Lower lobe of right lung (tissue), 2 donors: Measurements from ENCODE around the gene HNRNPR. TPM values are rescaled to one million over a fixed set of nuclear protein-coding genes. Genes with fewer than 3 reads are reported as not detected.

Experiments used
- ATAC-seq, 2 donors: fragments of 200-7000 bp; cut with Tn5 transposase; one replicate each; pipeline ENCODE4 v1.9.1; 2020 to 2022; ENCODE audit warnings: mild to moderate bottlenecking in 2 of 2, moderate library complexity in 2 of 2
- DNase-seq: peaks from one replicate; pipeline ENCODE4 v3.0.0-alpha.2; 2020
- H3K27ac ChIP-seq: fragments of 200-600 bp; one replicate; pipeline ENCODE4 v1.8.0; 2022
- H3K27me3 ChIP-seq: fragments of 200-600 bp; one replicate; pipeline ENCODE4 v1.8.0; 2022; ENCODE audit warnings: low read depth
- H3K36me3 ChIP-seq: fragments of 200-600 bp; one replicate; pipeline ENCODE4 v1.8.0; 2022; ENCODE audit warnings: mild to moderate bottlenecking
- H3K4me1 ChIP-seq: fragments of 200-600 bp; one replicate; pipeline ENCODE4 v1.8.0; 2022
- H3K4me3 ChIP-seq: fragments of 200-600 bp; one replicate; pipeline ENCODE4 v1.8.0; 2022; ENCODE audit warnings: mild to moderate bottlenecking
- H3K9me3 ChIP-seq: fragments of 200-600 bp; one replicate; pipeline ENCODE4 v1.8.0; 2022
- CTCF ChIP-seq: fragments of 200-600 bp; IDR thresholded peaks from one replicate; pipeline ENCODE4 v1.8.0; 2022; ENCODE audit warnings: antibody characterized with exemption, mild to moderate bottlenecking
- intact Hi-C: fragments of 100-400 bp; cut with DNase I; formaldehyde crosslinking; loops from one replicate; pipeline ENCODE4 v1.11.0; 2022
- total RNA-seq: library from RNA; stranded (reverse); fragmentation: NEBNext Ultra II Directional; extraction: Animal tissue kit (Norgen Biotek cat#: 25700); gene quantifications from one replicate; pipeline ENCODE4 v1.2.1, GENCODE V29; 2021
- donor health status: DM: no; HTN: yes; CAD: no; lungs with severe emphysema.

Gene HNRNPR
- total RNA-seq, 1 donor from 2014 or later: 84.9 TPM

GRCh38 chr1:23341931-23342692 lies 2.0 kb downstream of the HNRNPR start:
- Histone ChIP-seq H3K4me1 (peaks cover 58% of the 10 kb centered on the region), H3K9me3 (no peaks in the 10 kb centered on the region), H3K27ac (peak overlapping the region; percentile 95), H3K36me3 (peaks cover 8% of the 10 kb centered on the region), H3K4me3 (peak overlapping the region; percentile 89), H3K27me3 (no peaks in the 10 kb centered on the region)
- no peak for DNase-seq
- intact Hi-C loops: no loop called here
- ATAC-seq: no peak
- TF ChIP-seq CTCF: no peak

DNA sequence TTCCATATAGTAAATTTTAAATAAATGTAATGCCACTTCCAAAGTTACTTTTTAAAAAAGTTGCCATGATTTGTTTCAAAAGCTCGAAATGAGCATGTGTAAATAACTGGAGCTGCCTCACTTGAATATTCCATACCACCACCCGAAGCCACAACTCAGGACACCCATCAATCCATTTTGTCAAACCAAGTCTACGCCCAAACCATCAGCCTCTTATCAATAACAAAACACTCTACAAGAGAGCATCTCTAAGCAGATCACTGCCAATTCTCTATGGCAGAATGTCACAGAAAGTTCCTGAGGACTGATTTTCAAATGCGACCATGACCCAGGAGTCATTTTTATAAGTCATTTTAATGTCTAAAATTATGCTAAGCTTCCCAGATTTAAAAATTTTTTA lies 4.5 kb downstream of the HNRNPR start:
- H3K27ac ChIP-seq: no peak overlapping the region
- H3K27me3 ChIP-seq: no peaks in the 10 kb centered on the region
- no peak for TF ChIP-seq CTCF
- H3K4me1 ChIP-seq: peaks cover 53% of the 10 kb centered on the region
- no peak overlapping the region for H3K4me3 ChIP-seq
- no peaks in the 10 kb centered on the region for H3K9me3 ChIP-seq
- intact Hi-C loops: no loop called here
- peaks cover 31% of the 10 kb centered on the region for H3K36me3 ChIP-seq
- no peak for ATAC-seq
- no peak for DNase-seq

DNA sequence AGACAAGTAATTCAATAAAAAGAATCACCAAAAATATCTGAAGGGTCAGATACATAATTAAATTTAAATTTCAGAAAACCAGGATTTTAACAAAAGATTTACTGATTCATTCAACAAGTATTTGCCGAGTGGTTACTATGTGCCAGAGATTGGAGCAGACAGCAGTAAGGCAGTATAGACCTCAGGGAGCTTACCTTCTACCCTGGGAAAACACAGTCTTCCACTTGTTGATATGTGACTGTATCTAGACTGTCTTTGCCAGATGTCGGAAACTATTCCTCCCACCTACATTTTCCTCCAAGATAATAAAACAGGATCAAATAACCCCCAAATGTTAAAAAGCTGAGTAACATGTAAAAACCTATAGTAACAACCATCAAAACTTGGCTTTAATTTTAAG lies 6.2 kb downstream of the HNRNPR start:
- TF ChIP-seq CTCF: no peak
- Histone ChIP-seq H3K4me1 (peaks cover 50% of the 10 kb centered on the region), H3K27ac (no peak overlapping the region), H3K36me3 (peaks cover 49% of the 10 kb centered on the region), H3K27me3 (no peaks in the 10 kb centered on the region), H3K4me3 (no peak overlapping the region), H3K9me3 (no peaks in the 10 kb centered on the region)
- intact Hi-C loops: no loop called here
- no peak for ATAC-seq
- no peak for DNase-seq

- Histone ChIP-seq H3K4me3 (no peak overlapping the region), H3K4me1 (no peaks in the 10 kb centered on the region), H3K9me3 (no peaks in the 10 kb centered on the region), H3K27ac (no peak overlapping the region), H3K36me3 (peaks cover 99% of the 10 kb centered on the region), H3K27me3 (no peaks in the 10 kb centered on the region)
- intact Hi-C loops: no loop called here
- TF ChIP-seq CTCF: no peak
- ATAC-seq: no peak
- no peak for DNase-seq
These were observed 12.4 kb downstream of the HNRNPR start for GRCh38 chr1:23331713-23332112.

DNA sequence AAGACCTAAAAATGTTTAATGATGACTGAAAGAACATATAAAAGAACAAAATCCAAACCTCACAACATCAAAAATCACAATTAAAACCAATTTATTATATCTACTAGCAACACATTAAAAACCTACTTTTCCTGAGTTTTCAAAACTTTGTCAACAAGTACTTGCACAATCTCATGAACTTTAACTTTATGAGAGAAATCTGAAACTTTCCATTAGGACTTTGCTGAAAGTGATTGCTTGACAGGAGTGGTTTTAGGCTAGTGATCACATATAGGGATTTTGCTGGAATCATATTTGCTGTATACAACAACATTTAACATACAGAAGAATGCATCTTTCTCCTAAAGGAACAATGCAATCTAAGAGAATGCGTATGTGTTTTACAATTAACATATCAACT lies 13.2 kb downstream of the HNRNPR start:
- H3K9me3 ChIP-seq: no peaks in the 10 kb centered on the region
- H3K27ac ChIP-seq: no peak overlapping the region
- intact Hi-C loops: no loop called here

More for the DNA sequence above, 13.2 kb downstream of the HNRNPR start:
- no peak overlapping the region for H3K4me3 ChIP-seq
- no peak for TF ChIP-seq CTCF
- no peak for DNase-seq
- H3K27me3 ChIP-seq: no peaks in the 10 kb centered on the region
- no peak for ATAC-seq
- no peaks in the 10 kb centered on the region for H3K4me1 ChIP-seq
- peaks cover 100% of the 10 kb centered on the region for H3K36me3 ChIP-seq
